Activated CD4-positive, alpha-beta T cell treated with anti-CD3 and anti-CD28 coated beads, Interleukin-2, amount 50 U/mL, for 1 hour (primary cell): ENCODE data around the gene HOXA9.

Experiments
- DNase-seq: peaks from one replicate; pipeline ENCODE4 v3.0.0-alpha.2; 2020

Gene HOXA9

GRCh38 chr7:27165089-27165995 lies at the start of gene HOXA9:
Gene HOXA9 (minus strand): TSS chr7:27165537. CDS start chr7:27165457, 80 bp downstream.
- DNase-seq = no peak

GRCh38 chr7:27214239-27214950 lies 49.1 kb upstream of the HOXA9 start:
- no peak for DNase-seq

GRCh38 chr7:27213433-27214238 lies 48.3 kb upstream of the HOXA9 start:
- DNase-seq = no peak

DNA sequence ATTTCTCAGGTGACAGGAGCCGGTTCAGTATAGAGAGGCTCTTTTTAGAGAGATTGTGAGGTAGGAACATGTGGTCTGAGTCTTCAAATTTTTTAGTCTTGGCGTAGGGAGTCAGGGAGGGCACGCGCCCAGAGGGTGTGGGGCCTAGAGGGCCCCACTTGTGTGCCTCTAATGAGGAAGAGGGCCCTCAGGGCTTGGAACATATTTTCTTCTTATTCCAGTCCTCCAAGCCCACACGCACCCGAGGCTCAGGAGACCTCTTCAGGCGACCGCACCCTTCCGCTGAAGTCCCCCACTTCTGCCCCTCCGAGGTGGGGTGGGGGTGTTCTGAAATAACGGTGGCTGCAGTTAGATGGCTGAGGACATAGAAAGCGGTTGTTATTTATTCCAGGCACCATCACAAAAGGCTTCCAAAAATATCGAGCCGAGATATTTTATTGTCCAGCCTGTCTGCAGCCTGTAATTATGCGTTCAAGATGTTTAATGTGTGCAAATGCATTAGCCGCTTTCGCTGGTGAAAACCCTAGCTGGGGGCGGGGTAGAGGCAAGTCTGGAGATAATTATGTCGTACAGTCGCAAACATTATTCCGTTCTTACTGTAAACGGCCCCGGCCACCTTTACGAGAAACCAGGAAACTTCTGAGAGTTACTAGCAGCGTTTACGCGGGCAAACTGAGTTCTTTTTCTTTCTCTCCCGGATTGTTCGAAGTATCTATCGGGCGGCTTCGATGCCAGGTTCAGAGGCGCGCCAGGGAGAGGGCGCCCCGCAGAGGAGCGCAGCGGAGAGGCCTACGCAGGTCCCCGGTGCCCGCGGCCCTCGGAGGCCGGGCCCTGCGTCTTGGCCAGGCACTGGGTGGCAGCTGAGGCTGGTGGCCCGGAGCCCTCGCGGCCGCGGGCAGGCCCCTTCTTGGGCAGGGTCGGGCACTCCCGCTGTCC lies 47.4 kb upstream of the HOXA9 start:
- DNase-seq = no peak

DNA sequence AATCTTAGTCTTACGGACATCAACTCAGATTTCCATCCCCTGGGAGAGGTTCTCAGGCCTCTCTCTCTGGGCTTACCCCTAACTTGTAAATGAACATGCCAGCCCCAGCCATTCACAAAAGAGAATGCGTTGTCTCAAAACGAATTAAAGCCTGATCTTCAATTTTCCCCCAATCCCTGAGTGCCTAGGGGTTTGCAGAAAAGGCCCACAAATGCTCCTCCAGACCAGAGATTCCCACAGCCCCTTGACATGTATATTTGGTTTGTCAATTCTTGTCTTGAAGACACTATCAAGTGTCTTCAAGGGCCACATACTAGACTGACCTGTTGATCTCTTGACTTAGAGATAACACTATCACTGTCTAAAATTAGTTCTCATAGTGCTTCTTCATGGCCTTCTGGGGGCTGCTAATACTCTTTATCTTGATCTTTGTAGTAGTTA lies 46.4 kb upstream of the HOXA9 start:
- no peak for DNase-seq

DNA sequence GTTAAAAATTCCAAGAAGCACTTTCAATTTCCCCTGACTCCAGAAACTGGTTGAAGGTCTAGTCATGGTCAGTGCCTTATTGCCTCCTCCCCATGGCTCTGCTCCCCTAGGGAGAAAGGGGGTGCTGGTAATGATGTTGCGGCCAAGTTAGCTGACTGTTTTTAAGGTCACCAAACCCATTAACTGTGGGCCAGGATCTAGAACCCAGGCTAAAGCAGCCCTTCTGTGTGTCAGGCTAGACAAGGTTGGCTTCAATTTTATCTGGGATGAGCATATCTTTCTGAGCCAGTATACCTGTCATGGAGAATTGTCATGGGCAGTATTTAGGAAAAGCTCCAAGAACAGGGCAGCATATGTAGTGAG lies 45.7 kb upstream of the HOXA9 start:
- no peak for DNase-seq

DNA sequence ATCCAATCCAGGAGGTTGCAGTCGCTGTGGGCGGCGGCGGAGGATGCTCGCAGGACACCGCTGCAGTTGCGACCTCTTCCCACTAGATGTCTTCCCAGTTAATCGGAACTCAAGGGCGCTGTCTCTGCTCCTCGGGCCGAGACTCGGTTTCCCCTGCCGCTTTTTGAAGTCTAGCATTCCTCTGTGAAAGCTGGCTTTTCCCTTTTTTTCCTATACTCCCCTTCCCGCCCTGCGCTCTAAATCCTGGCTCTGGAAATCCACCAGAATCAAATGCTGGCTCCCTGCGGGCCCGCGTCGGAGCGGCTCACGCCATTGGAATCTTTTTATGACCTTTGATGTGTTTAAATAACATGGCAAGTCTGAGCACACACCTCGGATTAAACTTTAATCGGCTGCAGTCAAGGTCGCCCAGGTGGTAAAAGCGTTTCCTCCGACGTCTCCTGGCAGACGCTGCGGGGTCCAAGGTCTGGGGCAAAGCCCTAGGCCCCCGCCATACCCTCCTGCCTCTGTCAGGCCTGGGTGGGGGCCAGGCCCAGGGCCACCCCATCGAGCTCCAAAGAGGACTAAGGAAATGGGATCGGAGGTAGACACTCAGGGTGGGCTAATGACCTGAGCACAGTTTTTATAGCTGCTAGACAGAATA lies 45.2 kb upstream of the HOXA9 start:
- peak; percentile 43 for DNase-seq

DNA sequence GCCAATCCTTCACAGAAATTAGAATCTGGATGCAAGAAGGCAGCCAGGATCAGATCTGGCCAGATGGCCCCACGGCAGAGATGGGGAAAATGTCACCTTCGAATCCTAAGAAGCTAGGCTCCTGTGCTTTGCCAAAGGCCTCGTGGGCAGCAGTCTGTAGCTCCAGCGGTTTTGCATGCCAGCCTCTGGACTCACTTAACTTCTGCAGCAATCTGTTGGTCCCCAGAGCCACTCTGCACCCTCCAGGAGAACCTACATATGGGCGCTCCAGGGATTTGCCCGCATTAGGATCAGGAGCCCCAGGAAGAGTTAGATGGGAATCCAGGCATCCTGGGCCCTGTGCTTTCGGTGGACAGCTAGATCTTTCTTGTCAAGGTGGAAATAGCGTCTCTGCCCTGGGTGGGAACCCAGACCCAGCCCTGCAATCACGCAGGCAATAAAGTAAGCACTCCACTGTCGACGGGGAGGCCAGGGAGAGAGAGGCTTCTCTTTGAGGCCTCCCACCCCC lies 44.6 kb upstream of the HOXA9 start:
- DNase-seq = no peak

GRCh38 chr7:27208998-27209397 lies 43.7 kb upstream of the HOXA9 start:
- no peak for DNase-seq

GRCh38 chr7:27207348-27207985 lies 42.1 kb upstream of the HOXA9 start:
- no peak for DNase-seq

DNA sequence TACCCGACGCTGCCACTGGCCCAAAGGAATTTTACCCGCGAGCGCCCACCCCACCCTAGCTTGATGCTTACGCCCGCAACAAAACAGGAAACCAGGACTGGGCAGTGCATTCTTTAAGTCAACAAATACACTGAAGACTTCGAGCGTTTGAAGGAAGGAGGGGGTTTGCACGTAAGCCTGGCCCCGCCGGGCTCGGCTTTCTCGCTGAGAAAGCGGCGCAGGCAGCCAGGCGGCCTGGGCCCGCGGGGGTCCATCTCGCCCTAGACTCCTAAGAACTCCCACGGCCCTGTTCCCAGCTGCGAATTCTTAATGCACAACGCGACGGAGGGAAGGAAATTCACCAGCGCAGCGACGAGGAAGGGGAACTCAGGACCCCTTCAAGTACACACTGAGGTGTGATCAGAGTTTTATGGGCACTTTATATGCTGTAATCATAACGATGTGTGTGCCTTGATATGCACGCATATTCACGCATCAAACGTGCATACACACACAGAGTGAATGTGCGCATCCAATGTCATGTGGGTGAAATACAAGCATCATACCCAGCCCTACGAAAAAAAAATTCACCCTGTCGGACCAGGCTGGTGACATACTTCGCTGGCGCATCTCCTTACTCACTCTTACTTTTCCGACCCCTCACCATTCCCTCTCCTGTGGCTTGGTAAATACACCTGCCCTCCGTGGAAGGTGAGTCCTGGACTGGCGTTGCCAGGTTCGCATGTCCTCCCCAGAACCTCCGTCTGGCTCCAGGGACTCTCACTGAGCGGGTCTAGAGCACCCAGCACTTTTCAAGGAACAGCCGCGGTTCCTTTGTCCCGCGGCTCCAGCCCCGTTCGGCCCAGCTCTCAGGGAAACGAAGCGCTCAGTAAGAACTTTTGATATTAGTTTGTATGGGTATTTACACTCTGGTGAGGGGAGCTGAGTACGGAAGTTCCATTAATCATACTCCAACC lies 40.3 kb upstream of the HOXA9 start:
- DNase-seq = no peak

GRCh38 chr7:27204851-27205322 lies 39.5 kb upstream of the HOXA9 start:
- DNase-seq = no peak

GRCh38 chr7:27203964-27204594 lies 38.7 kb upstream of the HOXA9 start:
- DNase-seq = no peak

DNA sequence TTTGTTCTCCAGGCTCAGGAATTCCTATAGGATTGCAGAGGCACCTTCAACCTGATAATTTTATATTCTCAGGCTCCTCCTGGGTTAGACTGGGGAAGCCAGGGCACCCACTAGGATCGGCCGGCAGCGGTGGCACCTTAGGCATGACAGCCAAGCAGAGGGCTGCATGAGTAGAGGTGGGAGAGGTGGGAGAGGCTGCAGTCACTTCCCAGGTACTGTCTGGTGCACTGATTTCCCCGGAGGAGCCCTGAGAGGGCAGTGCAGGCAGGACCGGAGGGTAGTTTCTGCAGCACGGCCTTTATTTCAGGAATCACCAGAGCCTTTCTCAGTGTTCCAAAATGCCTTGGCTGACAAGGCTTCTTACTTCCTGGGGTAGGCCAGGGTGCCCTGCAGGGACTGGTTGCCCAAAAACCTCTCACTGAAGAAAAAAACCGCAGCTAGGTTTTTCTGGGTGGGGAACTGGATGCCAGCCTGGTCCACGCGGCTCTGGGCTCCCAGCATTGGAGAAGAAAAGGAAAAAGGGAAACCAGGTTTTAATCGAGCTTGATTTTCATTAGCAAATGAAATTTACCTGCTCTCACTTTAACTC lies 38.1 kb upstream of the HOXA9 start:
- DNase-seq = no peak

DNA sequence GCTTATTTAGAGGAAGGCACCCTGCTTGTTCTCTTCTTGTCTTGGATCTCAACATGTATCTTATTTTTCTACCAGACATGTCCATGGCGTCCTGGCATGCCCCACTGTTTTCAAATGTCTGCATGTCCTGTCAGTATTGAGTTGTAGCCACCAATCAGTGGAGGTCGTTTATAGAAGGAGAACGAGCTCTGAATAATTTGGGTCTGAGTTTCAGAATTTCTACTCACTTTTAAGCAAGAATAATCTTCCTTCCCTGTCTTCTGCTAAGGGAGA lies 37.5 kb upstream of the HOXA9 start:
- DNase-seq = no peak

GRCh38 chr7:27202018-27202861 lies 36.9 kb upstream of the HOXA9 start:
- no peak for DNase-seq

- no peak for DNase-seq
Observed at GRCh38 chr7:27201580-27202017, 36.3 kb upstream of the HOXA9 start.
